Measurements from ENCODE around the gene SARDH. TPM values are rescaled to one million over a fixed set of nuclear protein-coding genes. Genes with fewer than 3 reads are reported as not detected.

Gene SARDH
- total and polyA plus RNA-seq, 8 donors: 8.9 to 43.3 (median 20.5) TPM

- Histone ChIP-seq H3K4me1 (no peaks in the 10 kb centered on the region), H3K27me3 (no peaks in the 10 kb centered on the region), H3K36me3 (peaks cover 0 to 29% (median 4%) of the 10 kb centered on the region in 3 donors), H3K9me3 (no peaks in the 10 kb centered on the region), H3K4me3 (no peak overlapping the region), H3K27ac (no peak overlapping the region)
- intact Hi-C loops (cut with DNase I): no loop called here
- DNase-seq (peak in 1 of 6 donors; percentile 46), FAIRE-seq (no peak), ATAC-seq (no peak)
- TF ChIP-seq CTCF (IDR thresholded peaks at IDR 0.05): no peak
- 87 to 88% methylated on average over 16 of the region's 16 CpGs for WGBS, 2 donors
Measured at GRCh38 chr9:133785753-133786370, 47.7 kb upstream of the SARDH start.

- FAIRE-seq (no peak), ATAC-seq (no peak), DNase-seq (peak in 2 of 6 donors; percentile 11 to 63)
- no peak for TF ChIP-seq CTCF (IDR thresholded peaks at IDR 0.05)
- no peaks in the 10 kb centered on the region for H3K9me3 ChIP-seq
- intact Hi-C loops (cut with DNase I): loop anchor here in 1 of 3 donors (5.0 kb wide), 1 partner anchor 212 kb away; no protein-coding TSS in a partner anchor
- H3K36me3 ChIP-seq: peaks cover 0 to 21% (median under 1%) of the 10 kb centered on the region in 3 donors
- no peaks in the 10 kb centered on the region for H3K27me3 ChIP-seq
- H3K27ac ChIP-seq: no peak overlapping the region
- WGBS, 2 donors: 93 to 94% methylated on average over 25 of the region's 25 CpGs
- H3K4me3 ChIP-seq: no peak overlapping the region
- H3K4me1 ChIP-seq: no peaks in the 10 kb centered on the region
Measured at GRCh38 chr9:133784731-133785561, 46.8 kb upstream of the SARDH start.

GRCh38 chr9:133783331-133783731, 45.2 kb upstream of the SARDH start:
- FAIRE-seq (no peak), ATAC-seq (peak in 1 of 4 donors; percentile 8), DNase-seq (peak in 2 of 6 donors; percentile 27 to 65)
- Histone ChIP-seq H3K27ac (no peak overlapping the region), H3K36me3 (peaks cover 0 to 19% (median 0%) of the 10 kb centered on the region in 3 donors), H3K4me1 (no peaks in the 10 kb centered on the region), H3K27me3 (no peaks in the 10 kb centered on the region), H3K4me3 (no peak overlapping the region), H3K9me3 (no peaks in the 10 kb centered on the region)
- intact Hi-C loops (cut with DNase I): loop anchor here in 1 of 3 donors (5.0 kb wide), 1 partner anchor 214 kb away; no protein-coding TSS in a partner anchor
- no peak for TF ChIP-seq CTCF (IDR thresholded peaks at IDR 0.05)
- WGBS, 2 donors: 71 to 88% methylated on average over 7 to 13 of the region's 13 CpGs

GRCh38 chr9:133782157-133783130, 44.3 kb upstream of the SARDH start:
- Histone ChIP-seq H3K4me3 (no peak overlapping the region), H3K4me1 (no peaks in the 10 kb centered on the region), H3K9me3 (no peaks in the 10 kb centered on the region), H3K27ac (no peak overlapping the region), H3K27me3 (no peaks in the 10 kb centered on the region), H3K36me3 (peaks cover 0 to 21% (median 1%) of the 10 kb centered on the region in 3 donors)
- peak; percentile 61 to 84 (median 76) for DNase-seq
- intact Hi-C loops (cut with DNase I): loop anchor here in 1 of 3 donors (5.0 kb wide), 1 partner anchor 215 kb away; no protein-coding TSS in a partner anchor
- 43 to 46% methylated on average over 16 of the region's 16 CpGs for WGBS, 2 donors
- TF ChIP-seq CTCF (IDR thresholded peaks at IDR 0.05): peak; percentile 43 to 74 (median 64)
- peak; percentile 53 to 84 (median 80) for ATAC-seq
- FAIRE-seq: no peak

Data from pancreas (tissue), 10 donors.